HS-27A (cell line): ENCODE measurements around the gene CEP41.
A peak's percentile ranks its signal among the peaks of the same experiment; 100 is the strongest.

Experiments
- DNase-seq: peaks from one replicate; pipeline ENCODE4 v3.0.0-alpha.2; 2012; ENCODE audit warnings: low read depth, missing footprints

CEP41 gene

DNA sequence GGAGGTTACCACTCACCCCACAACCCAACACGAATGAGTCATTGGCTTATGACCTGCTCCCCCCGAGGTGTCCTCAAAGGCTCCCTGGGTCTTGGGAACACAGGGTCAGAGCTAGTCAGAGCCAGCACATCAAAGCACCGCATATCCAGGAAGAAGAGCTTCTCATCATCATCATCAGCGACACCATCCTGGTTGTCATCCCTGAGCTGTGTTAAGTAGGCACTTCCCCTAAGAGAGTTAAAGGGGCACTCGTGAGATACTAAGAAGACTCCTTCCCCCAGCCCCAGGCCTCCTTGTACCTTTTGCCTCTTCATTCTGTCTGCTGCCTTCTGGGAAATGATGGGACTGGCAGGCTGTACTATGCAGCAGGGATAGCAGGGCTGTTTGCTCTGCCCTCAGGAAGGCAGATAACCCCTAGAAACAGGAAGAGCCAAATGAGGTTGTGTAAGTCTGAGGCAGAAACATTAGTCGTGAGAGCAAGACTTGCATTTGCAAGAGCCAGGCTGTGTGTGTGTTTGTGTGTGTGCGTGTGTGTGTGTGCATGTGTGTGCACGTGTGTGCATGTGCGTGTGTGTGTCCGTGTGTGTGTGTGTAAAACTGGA lies 71.6 kb downstream of the CEP41 start:
- no peak for DNase-seq

- no peak for DNase-seq
Measured at GRCh38 chr7:130367836-130368746, 72.7 kb downstream of the CEP41 start.

DNA sequence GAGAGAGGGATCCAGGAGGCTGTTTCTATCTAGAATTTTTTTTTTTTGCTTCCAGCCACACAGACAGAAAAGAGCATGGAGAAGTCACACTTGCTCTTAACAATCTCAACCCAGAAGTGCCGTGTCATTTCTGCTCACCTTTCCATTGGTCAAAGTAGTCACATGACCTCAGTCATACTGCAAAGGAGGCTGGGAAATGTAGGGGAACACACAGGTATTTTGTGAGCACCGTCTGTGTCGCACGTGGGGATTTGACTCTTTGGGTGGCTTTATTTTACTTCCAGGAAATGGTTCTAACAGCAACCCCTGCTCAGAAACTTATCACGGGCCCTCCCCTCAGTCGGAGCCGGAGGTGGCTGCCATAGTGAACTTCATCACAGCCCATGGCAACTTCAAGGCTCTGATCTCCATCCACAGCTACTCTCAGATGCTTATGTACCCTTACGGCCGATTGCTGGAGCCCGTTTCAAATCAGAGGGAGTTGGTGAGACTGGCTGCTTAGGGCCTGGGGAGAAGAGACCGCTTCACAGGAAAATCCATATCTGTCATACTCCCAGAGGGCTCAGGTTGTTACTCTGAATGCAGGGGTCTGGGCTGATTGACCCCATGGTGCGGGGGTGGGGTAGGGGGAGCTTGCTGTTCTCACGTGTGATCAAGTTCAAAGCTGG lies 73.6 kb downstream of the CEP41 start:
- DNase-seq, result no peak

GRCh38 chr7:130366564-130366963 lies 74.3 kb downstream of the CEP41 start:
- no peak for DNase-seq

DNA sequence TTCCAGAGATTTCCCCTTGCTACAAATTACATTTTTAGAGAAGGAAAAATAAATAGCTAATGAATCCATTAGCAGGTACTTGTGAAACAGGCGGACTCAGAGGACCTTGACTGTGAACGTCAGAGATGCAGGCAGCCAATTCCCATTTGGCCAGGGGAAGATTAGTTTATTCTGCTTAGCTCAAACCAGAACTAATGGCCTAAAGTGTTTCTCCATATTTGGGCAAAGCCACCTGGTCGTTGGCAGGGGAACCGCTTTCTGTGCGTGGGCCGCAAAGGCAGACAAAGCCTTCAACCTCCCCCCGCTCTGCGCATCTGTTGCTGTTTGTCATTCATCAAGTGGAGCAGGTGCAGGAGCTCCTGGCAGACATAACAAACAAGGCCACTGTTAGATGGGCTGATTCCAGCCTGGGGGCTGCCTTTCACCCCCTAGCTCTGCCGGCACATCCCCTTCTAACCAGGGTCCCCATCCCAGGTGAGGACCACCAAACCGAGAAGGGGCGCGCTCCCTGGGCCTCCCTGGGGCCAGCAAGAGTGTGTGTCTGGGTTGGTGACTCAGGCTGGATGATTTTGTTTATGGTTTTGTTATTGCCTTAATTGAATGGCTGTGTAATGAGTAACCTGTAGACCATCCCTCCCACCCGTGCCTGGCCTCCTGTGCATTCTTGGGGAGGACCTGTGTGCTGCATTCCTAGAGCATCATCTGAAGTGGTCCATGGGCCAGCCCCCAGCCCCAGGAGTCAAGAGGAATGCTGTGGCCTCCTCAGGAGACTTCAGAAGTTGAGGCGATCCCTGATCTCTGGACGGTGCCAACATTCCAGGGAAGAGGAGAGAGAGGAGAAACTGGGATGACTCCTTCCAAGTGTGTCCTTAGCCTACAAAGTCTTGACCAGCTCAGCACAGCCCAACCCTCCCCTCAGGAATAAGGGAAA lies 75.0 kb downstream of the CEP41 start:
- no peak for DNase-seq

DNA sequence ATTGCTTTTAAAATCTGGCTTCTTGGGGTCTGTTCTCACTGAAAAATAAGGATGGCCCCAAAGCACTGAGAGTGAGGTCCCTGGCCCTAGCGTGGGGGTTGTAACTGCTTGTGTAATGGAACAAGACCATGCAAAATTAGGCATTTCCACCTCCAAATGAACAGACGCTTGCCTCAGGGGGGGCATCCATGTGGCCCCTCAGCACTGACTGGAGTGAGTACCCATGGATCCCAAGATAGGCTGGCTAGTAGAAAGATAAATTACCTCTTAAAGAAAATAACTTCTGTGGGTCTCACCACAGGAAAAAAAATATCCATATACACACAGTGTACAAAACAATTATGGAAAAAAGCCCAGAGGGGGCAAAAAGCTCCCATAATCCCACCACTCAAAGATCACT lies 75.7 kb downstream of the CEP41 start:
- DNase-seq, result no peak

GRCh38 chr7:130364451-130364850 lies 76.4 kb downstream of the CEP41 start:
- DNase-seq, result no peak

DNA sequence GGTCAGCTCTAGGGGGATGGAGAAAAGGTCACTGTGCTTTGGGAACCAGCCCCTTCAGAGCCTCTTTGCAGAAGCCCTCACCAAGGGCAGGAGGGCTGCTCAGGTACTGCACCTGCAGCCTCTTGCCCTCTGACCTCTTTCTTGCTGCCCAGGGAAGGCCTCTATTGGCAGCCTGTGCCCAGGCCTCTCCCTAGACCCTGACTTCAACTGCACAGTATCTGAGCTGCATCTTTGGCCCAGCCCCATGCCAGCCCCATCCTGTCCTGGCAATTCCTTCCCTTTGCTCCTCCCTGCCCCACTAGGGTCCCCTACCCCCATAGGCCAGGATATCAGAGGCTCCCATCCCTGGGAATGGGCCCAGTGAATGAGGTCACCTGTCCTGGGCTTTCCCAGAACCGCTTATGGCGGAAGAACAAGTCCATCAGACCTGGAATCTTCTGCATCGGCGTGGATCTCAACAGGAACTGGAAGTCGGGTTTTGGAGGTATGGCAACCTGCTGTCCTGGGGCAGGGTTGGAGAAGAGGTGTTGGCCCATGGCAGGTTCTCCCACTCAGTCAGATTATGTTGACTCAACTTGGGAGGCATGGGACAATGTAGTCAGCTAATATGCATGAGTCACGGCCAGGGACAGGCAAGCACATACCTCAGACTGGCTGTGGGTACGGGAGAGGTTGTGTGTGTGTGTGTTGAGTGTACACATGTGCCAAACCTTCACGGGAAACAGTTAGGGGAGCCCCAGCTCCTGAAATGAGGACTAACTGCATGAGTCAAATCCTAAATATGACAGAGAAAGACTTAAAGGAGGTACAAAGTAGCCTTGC lies 77.6 kb downstream of the CEP41 start:
- peak; percentile 88 for DNase-seq

GRCh38 chr7:130362251-130362816 lies 78.5 kb downstream of the CEP41 start:
- DNase-seq, result no peak

GRCh38 chr7:130361681-130362080 lies 79.1 kb downstream of the CEP41 start:
- no peak for DNase-seq

- no peak for DNase-seq
Measured at GRCh38 chr7:130360518-130360917, 80.3 kb downstream of the CEP41 start.

- DNase-seq, result no peak
Measured at GRCh38 chr7:130359276-130359857, 81.4 kb downstream of the CEP41 start.

GRCh38 chr7:130358471-130358870 lies 82.3 kb downstream of the CEP41 start:
- no peak for DNase-seq

GRCh38 chr7:130356876-130357611 lies 83.8 kb downstream of the CEP41 start:
- DNase-seq, result peak; percentile 58

- DNase-seq, result peak; percentile 83
Measured at GRCh38 chr7:130356121-130356875, 84.5 kb downstream of the CEP41 start.

DNA sequence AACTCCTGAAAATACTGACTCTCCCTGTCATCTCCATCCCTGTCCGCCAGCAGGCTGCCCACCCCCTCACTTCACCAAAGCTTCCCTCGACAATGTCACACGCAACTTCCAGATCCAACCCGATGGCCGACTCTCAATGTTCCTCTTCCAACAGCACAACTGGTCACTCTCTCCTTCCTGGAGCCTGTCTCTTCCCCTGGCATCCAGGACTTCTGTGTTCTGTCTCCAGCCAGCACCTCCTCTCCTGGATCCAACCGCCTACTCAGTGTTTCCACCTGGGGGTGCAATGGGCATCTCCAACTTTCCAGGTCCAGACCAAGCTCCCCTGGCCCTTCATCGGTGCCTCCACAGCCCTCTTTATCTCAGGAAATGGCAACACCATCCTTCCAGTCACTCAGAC lies 87.6 kb downstream of the CEP41 start:
- DNase-seq, result no peak

- DNase-seq, result no peak
Measured at GRCh38 chr7:130352194-130353074, 88.4 kb downstream of the CEP41 start.

DNA sequence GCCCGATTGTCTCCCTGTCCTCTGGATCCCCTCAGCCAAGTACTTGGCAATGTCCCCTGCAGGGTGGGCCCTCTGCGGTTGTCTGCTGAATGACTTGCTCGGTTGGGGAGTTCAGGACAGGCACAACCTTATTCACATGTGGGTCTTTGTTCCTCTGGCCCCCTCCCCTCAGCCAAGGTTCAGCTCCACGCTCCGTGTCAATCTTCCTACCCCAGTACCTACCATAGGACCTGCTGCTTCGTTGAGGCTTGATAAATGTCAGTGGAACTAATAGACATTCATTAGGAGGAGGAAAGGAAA lies 89.1 kb downstream of the CEP41 start:
- no peak for DNase-seq
